ENCODE measurements around the gene ARID5B.
A peak's percentile ranks its signal among the peaks of the same experiment; 100 is the strongest.

ARID5B gene

DNA sequence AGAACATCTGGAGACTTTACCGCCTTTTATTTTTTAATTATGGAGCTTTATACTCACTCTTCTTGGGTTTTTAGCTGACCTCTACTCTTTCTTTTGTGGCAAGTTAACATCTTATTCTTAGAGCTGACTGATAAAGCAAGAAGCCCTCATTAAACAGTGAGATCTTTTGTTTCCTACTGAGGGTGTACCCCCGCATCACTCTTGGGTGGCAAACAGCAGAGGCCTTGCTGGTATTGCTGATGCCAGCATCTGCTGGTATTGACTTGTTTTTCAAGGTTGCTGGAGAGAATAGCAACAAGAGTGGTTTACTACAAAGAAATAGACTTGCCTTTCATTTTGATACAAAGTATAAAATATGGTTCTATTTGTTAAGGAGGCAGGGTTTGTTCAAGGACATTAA lies 154.7 kb downstream of the ARID5B start:
- DNase-seq = no peak

DNA sequence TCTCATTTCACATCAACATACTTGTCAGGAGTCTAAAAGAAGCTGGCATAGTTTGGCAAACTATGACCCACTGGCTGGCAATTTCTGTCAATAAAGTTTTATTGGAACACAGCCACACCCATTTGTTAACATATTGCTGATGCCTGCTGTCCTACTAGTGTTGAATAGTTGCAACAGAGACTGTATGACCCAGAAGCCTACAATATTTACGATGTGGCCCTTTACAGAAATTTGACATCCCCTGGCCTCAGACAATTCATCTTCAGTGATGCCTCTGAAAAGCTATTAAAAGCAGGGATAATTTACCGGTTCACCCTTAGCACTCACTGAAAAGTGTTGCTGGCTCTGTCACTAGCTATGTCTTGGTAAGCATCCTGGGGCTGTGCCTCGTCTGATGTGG lies 155.2 kb downstream of the ARID5B start:
- DNase-seq = no peak

DNA sequence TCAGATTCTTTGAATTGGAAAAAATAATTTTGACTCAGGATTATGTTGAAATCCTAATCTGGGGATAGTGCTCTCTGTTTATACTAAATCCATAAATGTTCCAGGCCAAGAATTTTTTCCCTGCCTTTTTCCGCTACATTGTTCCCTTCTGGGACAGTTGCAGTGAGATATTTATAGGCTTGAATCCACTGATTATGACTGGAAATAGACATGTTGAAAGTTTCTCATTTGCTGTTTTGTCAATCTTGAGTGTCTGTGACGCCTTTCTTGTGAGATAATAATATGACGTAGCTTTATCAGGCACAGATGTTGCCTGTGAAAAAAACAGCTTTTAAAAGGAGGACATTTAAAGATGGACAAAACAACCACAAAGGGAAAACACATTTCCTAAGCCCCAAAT lies 155.9 kb downstream of the ARID5B start:
- DNase-seq = no peak

DNA sequence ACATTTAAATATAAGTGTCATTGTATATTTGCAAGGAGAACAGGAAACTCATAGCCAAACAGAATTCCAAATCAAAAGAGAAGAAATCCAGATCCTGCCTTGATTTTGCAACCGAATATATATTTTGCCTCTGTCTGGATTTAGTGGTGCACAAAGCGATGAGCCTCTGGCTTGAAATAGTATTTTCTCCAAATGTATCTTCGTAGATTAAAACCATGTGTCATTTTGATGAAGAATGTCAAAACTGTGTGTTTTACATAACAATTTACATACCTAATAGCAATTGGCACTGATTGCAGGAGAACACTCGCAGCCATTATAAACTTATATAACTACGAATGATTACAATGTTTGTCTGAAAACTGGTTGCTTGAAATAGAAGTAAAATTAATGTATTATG lies 156.4 kb downstream of the ARID5B start:
- DNase-seq = no peak

DNA sequence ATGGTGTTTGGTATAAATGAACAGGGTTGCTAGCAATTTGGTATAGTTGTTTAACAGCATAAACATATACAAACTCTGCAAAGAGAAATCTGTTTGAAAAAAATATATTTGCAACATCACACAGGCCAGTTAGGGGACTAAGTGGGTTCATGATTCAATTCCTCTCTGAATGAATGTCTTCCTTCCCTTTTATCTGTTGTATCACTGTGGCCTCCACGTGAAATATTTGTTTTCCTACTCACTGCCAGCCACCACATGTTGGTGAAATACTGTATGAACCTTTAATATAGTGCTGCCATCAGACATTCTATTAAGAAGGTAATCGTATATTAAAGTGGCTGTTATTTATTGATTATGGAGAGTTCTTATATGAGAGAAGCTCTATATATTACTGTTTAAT lies 157.0 kb downstream of the ARID5B start:
- DNase-seq = no peak

DNA sequence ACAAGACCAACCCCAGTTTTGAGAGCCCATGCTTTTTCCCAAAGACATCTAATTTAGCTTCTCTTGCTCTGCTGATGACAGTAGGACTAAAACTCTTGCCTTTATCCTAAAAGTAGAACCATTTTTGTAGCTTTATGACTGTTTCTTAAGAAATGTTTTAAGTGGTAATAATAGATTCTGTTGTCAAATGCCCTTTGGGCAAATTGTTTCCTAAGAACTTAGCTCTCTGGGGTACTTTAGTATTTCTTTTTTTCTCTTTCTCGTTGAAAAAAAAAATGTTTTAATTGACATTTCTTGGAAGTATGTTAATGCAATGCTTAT lies 157.4 kb downstream of the ARID5B start:
- no peak for DNase-seq

DNA sequence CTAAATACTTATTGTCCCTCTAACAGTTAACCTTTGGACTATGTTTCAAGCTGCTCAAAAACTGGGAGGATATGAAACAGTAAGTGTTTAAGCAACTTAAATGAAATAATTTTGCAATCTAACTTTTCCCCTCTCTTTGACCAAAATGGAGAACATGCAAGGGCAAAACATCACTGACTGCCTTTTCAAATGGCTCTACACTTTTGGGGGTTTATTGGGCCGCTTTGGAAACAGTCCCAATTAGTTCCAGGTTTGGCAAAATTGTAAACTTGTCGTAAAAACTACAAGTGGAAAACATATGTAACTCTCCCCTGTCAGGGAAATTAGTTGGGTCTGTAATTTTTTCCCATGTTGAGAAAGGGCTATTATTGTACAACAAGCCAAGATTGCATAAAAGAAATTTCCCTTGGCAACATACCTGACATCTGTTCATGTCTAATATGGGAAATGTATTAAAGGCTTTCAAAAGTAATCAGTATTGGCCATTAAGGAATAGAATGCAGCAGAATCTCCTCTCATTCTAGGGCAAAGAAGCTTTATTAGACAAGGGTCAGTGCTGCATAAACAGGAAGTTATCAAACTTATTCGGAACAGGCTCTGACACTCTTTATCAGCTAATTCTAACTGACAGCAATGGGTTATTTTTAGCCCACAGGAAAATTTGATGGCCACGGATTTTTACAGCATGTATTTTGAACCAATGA lies 157.9 kb downstream of the ARID5B start:
- DNase-seq = no peak

DNA sequence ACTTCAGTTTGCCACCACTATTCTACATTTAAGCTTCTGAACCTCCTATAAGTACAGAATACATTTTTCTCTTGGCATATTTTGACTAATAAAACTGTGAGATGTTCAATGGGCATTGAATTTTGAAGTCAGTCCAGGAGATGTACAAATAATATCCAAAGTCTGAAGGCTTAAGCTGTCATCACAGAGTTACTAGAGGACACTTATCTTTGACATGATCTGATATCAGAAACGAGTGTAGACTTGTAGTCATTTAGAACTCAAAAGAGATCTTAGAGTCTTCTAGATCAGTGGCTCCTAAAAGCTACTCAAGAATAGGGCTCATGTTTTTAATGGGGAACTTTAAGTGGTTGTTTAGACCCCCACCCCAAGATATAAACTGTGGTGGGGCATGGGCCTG lies 160.5 kb downstream of the ARID5B start:
- peak; percentile 38 for DNase-seq

DNA sequence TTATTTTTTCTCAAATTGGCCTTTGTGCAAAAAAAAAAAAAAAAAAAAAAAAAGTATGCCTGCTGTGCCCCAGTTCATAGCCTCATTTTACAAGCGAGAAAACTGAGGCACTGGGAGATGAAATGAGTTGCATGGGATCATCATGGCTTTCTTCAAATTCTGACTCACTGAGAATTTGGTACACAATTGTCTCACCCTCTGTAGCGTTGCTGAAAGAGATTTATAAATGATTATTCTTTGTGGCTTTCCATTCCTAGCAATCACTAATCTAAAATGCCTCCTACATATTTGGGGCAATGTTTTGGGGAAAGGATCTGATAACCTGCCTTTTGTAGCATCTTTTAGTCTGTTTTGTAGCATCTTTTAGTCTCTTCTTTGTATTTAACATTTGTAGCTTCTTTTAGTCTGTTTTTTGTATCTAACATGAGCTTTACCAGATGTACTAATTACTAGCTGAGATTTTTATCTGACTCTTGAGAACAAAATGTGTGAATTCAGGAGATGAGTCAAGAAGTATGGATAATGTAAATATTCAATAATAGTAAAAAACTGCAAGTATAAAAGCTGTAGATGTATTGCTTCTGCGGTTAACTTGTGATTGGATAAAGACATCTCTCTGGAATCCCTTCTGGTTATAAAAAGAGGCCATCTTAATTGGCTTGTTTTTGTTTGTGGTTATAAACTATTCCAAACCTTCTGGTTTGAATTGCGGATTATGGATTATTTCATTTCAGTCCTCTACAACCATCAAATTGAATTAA lies 161.4 kb downstream of the ARID5B start:
- DNase-seq = peak; percentile 75

DNA sequence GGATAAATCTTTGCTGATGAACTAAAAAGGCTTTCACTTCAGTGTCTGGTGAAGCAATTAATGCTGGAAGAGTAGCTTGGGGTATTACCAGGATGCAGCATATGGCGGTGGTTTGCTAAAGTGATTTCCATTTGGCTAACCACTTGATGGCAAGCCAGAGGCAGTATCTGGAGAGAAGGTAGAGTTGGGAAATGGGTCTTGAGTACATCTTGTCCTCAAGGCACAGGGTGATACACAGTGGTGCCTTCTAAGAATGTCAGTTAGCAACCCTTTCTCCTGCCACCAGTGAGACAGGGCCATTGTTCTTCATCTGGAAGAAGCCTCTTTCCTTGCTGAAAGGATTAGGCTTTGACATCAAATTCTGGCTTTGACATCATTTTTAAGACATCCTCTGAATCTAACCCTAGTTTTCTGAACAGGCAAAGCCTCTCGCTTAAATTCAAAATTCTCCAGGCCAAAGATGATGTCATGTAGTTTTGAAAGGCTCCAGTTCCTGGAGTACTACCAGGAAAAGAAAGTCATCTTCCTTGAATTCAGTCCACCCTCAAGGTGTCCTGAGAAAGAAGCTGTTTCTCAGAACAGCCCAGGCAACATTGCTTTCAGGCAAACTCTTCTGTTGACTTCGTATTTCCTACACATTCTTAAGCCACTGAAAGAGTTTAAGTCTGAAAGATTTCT lies 162.4 kb downstream of the ARID5B start:
- peak; percentile 66 for DNase-seq

DNA sequence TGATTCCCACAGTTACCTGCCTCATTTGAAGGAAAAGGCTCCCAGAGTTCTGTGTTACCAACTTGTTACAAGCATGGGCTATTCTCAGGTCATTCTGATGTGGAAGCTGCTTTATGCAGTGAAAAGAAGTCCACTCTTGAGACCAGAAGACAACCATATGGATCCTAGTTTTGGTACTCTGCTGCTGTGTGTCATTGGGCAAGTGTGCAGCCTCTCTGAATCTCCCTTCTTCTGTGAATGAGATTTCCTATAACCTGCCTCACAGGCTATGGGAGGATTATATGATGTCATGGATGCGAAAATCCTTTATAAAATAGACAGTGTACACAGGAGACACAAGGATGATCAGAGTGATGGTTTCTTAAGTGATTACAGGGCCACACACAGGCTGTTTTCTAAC lies 166.1 kb downstream of the ARID5B start:
- DNase-seq = no peak

DNA sequence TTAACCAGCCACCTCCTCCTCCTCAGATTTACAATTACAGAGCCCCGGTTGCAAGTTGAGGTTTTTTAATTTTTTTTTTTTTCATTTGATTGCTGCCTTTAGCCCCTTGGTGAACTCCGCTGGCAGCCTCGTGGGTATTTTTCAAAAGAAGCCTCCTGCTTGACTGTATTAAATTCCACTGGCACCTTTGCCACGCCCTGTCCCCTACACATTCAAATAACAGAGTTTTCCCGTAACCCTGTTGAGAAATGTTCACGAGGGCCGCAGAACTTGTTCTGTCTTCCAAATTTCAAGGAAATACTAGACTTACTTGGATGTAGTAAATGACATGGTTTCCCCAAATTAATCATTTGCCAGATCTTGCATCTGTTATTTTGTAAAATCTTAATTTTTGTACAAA lies 167.0 kb downstream of the ARID5B start:
- no peak for DNase-seq

DNA sequence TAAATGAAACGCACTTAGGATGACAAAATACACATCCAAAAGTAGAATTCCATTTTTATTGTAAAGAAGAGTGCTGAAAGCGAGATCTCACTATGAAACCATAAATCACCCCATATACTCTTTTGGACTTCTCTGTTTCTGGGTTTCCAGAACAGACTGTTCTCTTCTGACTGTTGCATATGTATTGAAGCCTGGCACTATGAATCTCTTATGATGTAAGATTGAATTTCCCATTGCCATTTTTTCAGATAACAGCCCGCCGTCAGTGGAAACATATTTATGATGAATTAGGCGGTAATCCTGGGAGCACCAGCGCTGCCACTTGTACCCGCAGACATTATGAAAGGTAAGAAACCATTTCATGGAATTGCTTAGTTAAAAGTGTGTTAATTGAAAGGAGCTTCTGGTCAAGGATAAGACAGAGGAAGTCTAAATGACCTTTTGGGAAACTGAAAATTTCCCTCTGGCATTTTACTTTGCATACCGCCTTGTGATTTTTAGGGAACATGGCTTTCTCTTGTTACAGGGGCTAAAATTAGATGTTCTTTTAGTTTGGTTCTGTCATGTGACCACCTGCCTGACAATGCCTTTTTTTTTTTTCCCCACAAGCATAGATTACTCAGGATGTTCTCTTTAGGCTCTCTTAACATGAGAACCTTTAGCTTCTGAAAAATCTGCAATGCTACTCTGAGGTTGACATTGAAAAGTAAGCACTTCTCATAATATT lies 168.1 kb downstream of the ARID5B start:
- DNase-seq = no peak

DNA sequence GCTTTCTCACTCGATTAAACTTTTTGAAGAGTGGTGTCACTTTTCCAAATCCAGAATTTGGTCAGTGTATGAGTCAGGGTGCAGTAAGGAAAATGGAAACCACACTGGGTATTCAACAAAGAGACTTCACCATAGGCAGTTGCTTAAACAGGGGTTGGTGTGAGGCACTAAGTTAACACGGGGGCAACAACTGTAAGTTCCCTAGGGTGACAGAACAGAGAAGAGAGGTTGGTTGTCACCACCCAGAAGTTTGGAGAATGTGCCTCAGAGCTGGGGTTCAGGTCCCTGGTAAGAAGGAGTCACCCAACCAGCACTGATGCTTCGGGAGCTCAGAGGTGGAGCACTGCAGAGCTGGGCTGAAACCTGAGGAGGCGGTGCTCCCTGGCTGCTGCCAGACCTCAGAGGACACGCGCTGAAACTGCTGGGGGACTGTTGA lies 170.4 kb downstream of the ARID5B start:
- DNase-seq = peak; percentile 44

DNA sequence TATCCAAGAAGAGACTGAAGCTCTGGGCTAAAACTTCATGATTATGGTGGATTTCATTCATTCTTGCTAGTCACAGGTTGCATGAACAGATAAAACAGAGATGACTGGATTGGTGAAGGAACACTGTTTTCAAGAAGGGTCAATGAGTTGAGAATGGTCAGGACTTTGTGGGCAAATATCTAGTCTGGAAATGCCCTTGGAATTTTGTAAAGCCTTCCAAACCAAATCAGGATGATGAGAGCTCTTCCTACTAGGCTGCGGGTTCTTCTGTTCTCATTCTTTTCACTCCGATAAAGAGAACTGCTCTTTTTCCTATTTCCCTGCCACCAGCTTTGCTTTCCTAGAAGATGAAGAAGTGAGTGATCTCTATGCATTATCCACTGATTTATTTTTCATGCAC lies 171.4 kb downstream of the ARID5B start:
- DNase-seq = no peak

DNA sequence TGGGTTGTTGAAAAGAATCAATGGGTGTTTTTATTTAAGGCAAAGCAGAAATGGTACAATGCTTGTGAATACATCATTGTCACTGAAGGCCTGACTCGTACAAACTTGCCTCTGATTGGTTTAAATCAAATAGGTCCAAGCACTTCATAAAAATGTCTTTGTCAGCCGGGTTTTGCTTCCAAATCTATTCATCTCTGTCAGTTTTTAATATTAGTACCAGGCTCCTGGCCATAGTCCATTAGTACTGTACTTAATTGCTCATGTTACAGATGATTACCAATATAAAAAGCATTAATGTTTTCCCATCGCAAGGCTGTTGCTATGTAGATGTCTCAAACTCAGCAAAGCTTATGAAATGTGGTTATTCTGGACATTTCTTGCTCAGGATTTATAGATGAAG lies 171.9 kb downstream of the ARID5B start:
- DNase-seq = no peak

DNA sequence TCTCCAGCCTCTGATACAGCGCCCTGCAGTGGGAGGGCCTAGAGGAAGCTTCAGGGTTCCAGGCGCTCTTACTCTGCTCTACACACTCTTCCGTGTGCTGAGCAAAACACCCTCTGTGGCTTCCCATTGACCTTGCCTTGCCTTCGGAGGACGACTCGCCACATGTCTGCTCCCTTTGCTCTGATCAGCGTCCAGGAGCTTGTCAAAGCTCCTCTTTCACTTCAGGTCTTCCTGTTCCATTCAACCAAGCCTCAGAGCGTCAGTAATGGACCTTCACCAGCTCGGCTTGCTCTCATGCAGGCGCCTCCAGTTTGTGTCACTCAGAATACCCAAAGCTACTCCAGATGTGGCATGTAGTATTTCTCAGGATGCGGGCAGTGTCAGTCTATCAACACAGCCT lies 173.9 kb downstream of the ARID5B start:
- no peak for DNase-seq

DNA sequence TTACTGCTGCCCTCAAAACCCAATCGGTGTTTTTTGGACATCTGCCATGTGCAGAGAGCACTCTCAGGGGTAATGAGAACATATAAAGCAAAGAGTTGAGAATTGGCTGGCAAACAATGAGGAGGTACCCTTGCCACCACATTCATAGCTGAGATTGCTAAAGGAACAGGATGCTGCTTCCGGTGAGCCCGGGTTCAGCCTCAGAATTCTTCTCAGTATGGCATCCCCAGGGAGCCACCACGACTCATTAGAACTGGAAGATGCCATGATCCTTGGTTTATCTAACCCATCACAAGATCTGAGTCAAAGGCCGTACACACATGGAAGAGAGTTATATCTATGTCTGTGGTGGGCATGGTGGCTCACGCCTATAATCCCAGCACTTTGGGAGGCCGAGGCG lies 174.4 kb downstream of the ARID5B start:
- no peak for DNase-seq

DNA sequence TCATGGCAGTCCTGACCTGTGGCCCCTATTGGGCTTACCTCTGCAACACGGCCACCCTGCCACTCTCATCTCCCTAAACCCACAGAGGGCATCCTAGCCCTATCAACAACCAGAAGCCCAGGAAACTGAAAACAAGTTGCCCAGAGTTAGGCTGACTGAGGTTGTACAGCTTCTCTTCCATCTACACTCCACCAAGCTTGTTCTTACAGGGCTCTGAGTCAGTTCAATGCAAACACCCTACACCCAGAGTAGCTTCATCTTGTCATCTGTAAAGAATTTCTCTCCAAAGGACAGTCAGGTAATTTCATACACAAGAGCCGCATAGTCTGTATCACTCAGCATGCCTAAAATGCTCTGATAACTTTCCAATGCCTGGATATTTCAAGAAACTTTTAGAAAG lies 175.4 kb downstream of the ARID5B start:
- DNase-seq = peak; percentile 45

DNA sequence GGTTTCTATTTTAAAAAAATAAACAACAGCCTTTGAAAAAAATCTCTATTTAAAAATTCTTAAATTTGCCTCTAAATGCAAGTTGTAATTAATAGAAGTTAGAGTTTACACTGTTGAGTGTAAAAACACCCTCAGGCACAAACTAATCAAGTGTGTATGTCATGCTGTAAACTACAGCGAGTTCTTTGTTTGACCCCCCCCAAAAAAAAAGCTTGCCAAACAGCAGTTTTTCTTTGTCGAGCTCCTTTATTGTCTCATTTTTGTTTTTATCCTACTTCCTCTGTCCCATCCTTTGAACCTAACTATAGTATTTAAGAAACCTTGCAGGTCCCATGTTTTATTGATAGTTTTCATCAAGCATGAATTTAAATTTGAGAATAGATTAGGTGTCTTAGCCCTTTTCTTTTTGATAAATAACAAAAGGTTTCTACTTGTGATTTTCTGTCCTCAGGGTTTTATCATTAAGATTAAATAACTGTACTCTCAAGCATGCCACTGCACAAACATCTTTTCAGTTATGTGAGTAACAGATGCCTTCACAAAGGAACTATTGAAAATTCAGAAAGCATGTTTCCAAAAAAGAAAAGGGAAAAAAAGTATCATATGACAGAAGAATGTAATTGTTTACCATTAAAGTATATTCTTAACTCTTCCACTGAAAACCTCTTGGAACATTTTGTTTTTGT lies 176.0 kb downstream of the ARID5B start:
- no peak for DNase-seq

DNA sequence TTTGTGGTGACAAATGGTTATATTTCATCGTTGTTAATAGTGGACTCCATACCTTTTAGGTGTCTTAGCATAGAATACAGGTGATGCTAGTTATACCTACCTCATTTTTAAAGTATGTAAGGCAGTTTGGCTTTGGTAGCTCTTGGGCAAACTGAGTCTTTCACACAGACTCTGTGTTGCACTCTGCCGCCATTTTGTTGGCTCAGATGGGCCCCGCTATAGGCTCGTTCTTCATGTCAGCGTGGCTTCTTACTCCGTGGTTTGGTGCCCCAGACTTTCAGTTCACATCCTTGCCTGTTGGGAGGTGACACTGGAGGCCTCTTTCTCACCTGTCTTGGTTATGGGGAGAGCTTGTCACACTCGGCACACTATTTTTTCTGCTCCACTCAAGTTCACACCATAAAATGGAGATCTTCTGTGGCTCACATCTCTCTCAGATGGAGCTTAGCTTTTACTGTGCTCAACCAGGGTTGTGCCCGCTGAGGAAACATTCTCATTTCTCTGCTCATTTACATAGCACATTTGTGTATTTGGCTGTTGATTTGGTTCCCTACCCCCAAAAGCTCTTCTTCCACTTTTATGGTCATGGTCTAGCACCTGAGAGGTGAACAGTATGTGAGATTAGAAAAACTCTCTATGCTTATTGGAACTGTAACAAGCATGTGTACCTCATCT lies 178.5 kb downstream of the ARID5B start:
- peak; percentile 34 for DNase-seq

DNA sequence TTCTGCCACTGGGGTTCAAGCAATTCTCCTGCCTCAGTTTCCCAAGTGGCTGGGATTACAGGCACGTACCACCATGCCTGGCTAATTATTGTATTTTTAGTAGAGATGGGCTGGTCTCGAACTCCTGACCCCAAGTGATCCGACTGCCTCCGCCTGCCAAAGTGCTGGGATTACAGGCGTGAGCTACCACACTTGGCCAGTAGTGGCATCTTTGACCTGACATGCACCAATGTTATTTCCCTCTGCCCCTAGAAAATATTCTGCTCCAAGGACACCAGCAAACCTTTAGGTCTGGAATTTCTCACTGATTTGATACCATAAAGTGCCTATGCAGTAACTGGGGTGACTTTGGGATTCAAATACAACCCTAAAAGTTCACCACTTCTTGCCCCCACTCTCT lies 179.4 kb downstream of the ARID5B start:
- DNase-seq = no peak
